Vagina (tissue), 2 donors: ENCODE results near the gene PRSS23. TPM values are rescaled to one million over a fixed set of nuclear protein-coding genes. Genes with fewer than 3 reads are reported as not detected.
A peak's percentile ranks its signal among the peaks of the same experiment; 100 is the strongest.

ENCODE experiments used
- DNase-seq, 2 donors: peaks; one replicate each; pipeline ENCODE4 v3.0.0-alpha.2; 2017; ENCODE audit errors: extremely low spot score in 2 of 2
- H3K27ac ChIP-seq: fragments of 200-600 bp; sonication (generic); one replicate; pipeline ENCODE4 v1.5.1; 2019
- H3K27me3 ChIP-seq: fragments of 200-600 bp; sonication (generic); one replicate; pipeline ENCODE4 v1.5.1; 2019
- H3K36me3 ChIP-seq, 2 donors: fragments of 200-600 bp; sonication (generic); one replicate each; pipeline ENCODE4 v1.5.1; 2017 to 2019
- H3K4me1 ChIP-seq: fragments of 200-600 bp; sonication (generic); one replicate; pipeline ENCODE4 v1.5.1; 2019
- H3K4me3 ChIP-seq, 2 donors: fragments of 200-600 bp; sonication (generic); 1 replicate in 1 of 2; 2 replicates in 1 of 2; pipeline ENCODE4 v1.5.1; 2016 to 2019
- H3K9me3 ChIP-seq: fragments of 200-600 bp; sonication (generic); one replicate; pipeline ENCODE4 v1.5.1; 2019
- CTCF ChIP-seq, 3 experiments: fragments of 450-650 bp in 2 of 3; fragments of 200-600 bp in 1 of 3; sonication (generic) in 1 of 3; IDR thresholded peaks; one replicate each; pipeline ENCODE4 v1.5.1; 2017 to 2019; ENCODE audit warnings: antibody characterized with exemption in 3 of 3, mild to moderate bottlenecking in 2 of 3, moderate library complexity in 2 of 3
- POLR2A ChIP-seq, 2 donors: fragments of 450-650 bp; IDR thresholded peaks; one replicate each; pipeline ENCODE4 v1.6.1; 2017; ENCODE audit warnings: antibody characterized with exemption in 2 of 2, mild to moderate bottlenecking in 2 of 2, moderate library complexity in 2 of 2
- POLR2AphosphoS5 ChIP-seq, 2 donors: sonication (generic); formaldehyde crosslinking; IDR thresholded peaks; one replicate each; pipeline ENCODE4 v1.9.0; 2017; ENCODE audit warnings: antibody characterized with exemption in 2 of 2, mild to moderate bottlenecking in 2 of 2, low read depth in 1 of 2; ENCODE audit not compliant: insufficient read depth in 1 of 2
- intact Hi-C: fragments of 100-400 bp; cut with DNase I; formaldehyde crosslinking; loops from one replicate; pipeline ENCODE4 v1.15.1; 2023
- total RNA-seq: library from RNA; depleted of rRNA; stranded (reverse); fragments of >200 nt; gene quantifications from one replicate; pipeline ENCODE4 v1.2.3, GENCODE V29; 2016

The PRSS23 gene
- total RNA-seq, 1 donor from 2014 or later, result 40.3 TPM

DNA sequence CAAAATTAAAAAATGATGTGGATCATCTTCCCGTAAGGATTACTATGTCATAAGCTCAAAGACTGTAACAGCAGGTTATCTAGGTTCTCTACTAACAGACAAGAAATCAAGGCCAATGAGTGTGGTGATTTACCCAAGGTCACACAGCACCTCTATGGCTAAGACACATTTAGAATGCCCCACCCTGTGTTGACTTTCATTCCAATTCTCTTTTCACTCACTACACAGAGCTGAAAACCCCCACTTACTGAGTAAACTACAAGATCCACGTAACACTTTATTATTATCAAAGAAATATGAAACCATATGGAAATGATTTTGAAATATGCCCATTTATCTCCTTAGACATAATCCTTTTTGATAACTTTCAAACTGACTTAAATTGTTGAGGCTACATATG lies 4.8 kb upstream of the PRSS23 start:
- Histone ChIP-seq H3K4me3 (no peak overlapping the region), H3K36me3 (no peaks in the 10 kb centered on the region), H3K4me1 (peaks cover 10% of the 10 kb centered on the region), H3K9me3 (no peaks in the 10 kb centered on the region), H3K27me3 (no peaks in the 10 kb centered on the region), H3K27ac (no peak overlapping the region)
- intact Hi-C loops, result no loop called here
- DNase-seq, result no peak
- no peak for TF ChIP-seq POLR2A (IDR thresholded peaks at IDR 0.05)
- no peak for TF ChIP-seq POLR2AphosphoS5 (IDR thresholded peaks at IDR 0.05; ENCODE audit: insufficient read depth in 1 of 2, low read depth in 1 of 2)
- no peak for TF ChIP-seq CTCF (IDR thresholded peaks at IDR 0.05)

GRCh38 chr11:86795949-86796348 lies 4.4 kb upstream of the PRSS23 start:
- no peak for DNase-seq
- Histone ChIP-seq H3K36me3 (no peaks in the 10 kb centered on the region), H3K27me3 (no peaks in the 10 kb centered on the region), H3K9me3 (no peaks in the 10 kb centered on the region), H3K27ac (no peak overlapping the region), H3K4me1 (peaks cover 11% of the 10 kb centered on the region), H3K4me3 (no peak overlapping the region)
- intact Hi-C loops, result no loop called here
- no peak for TF ChIP-seq POLR2A (IDR thresholded peaks at IDR 0.05)
- TF ChIP-seq CTCF (IDR thresholded peaks at IDR 0.05), result no peak
- TF ChIP-seq POLR2AphosphoS5 (IDR thresholded peaks at IDR 0.05; ENCODE audit: insufficient read depth in 1 of 2, low read depth in 1 of 2), result no peak

- no peaks in the 10 kb centered on the region for H3K9me3 ChIP-seq
- H3K4me1 ChIP-seq, result peaks cover 22% of the 10 kb centered on the region
- no peak overlapping the region for H3K27ac ChIP-seq
- DNase-seq, result no peak
- no peaks in the 10 kb centered on the region for H3K36me3 ChIP-seq
- no peak overlapping the region for H3K4me3 ChIP-seq
- intact Hi-C loops, result no loop called here
- TF ChIP-seq POLR2A (IDR thresholded peaks at IDR 0.05) (no peak), POLR2AphosphoS5 (IDR thresholded peaks at IDR 0.05; ENCODE audit: insufficient read depth in 1 of 2, low read depth in 1 of 2) (no peak), CTCF (IDR thresholded peaks at IDR 0.05) (no peak)
- H3K27me3 ChIP-seq, result no peaks in the 10 kb centered on the region
Observed at GRCh38 chr11:86797133-86797532, 3.2 kb upstream of the PRSS23 start.

DNA sequence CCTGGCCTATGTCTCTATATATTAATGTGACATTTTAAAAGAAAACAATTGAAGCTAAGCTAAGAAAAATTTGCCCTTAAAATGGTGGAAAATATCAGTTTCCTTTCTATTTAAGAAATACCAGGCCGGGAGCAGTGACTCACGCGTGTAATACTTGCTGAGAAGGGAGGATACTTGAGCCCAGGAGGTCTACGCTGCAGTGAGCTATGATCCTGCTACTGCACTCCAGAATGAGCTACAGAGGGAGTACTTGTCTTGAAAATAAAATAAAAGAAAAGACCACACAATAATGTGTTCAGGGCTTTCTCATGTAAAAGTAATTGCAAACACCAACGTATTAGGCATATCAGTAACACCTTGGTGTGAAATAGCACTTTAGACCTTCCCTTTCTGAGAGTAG lies 1.4 kb upstream of the PRSS23 start:
- no peak for DNase-seq
- no peaks in the 10 kb centered on the region for H3K9me3 ChIP-seq
- H3K4me3 ChIP-seq, result peak overlapping the region in 1 of 2 donors; percentile 79
- TF ChIP-seq POLR2AphosphoS5 (IDR thresholded peaks at IDR 0.05; ENCODE audit: insufficient read depth in 1 of 2, low read depth in 1 of 2), result no peak
- no peak for TF ChIP-seq POLR2A (IDR thresholded peaks at IDR 0.05)
- no peak for TF ChIP-seq CTCF (IDR thresholded peaks at IDR 0.05)
- H3K27ac ChIP-seq, result peak overlapping the region; percentile 92
- no peaks in the 10 kb centered on the region for H3K27me3 ChIP-seq
- no peaks in the 10 kb centered on the region for H3K36me3 ChIP-seq
- peaks cover 31% of the 10 kb centered on the region for H3K4me1 ChIP-seq
- intact Hi-C loops, result no loop called here

- H3K36me3 ChIP-seq, result no peaks in the 10 kb centered on the region
- H3K4me1 ChIP-seq, result peaks cover 31% of the 10 kb centered on the region
- TF ChIP-seq CTCF (IDR thresholded peaks at IDR 0.05) (no peak), POLR2AphosphoS5 (IDR thresholded peaks at IDR 0.05; ENCODE audit: insufficient read depth in 1 of 2, low read depth in 1 of 2) (no peak), POLR2A (IDR thresholded peaks at IDR 0.05) (no peak)
- no peak for DNase-seq
- peak overlapping the region; percentile 79 to 94 for H3K4me3 ChIP-seq
- H3K9me3 ChIP-seq, result no peaks in the 10 kb centered on the region
- H3K27me3 ChIP-seq, result no peaks in the 10 kb centered on the region
- intact Hi-C loops, result loop anchor here (5.0 kb wide), 1 partner anchor 192 kb away; no protein-coding TSS in a partner anchor
- peak overlapping the region; percentile 92 for H3K27ac ChIP-seq
Observed at GRCh38 chr11:86799680-86800075, 664 bp upstream of the PRSS23 start.
